ENCODE results near the gene CCDC74A.
"Not testable (repeated sequence)": the region's sequence is repeated elsewhere in the genome, so short reads cannot be mapped to it uniquely, and the experiment has no call there.

The CCDC74A gene

GRCh38 chr2:131529864-131530445 is 2.3 kb downstream of the CCDC74A start:
- not testable (repeated sequence) for DNase-seq

GRCh38 chr2:131530626-131531344 is 3.1 kb downstream of the CCDC74A start:
- not testable (repeated sequence) for DNase-seq

- DNase-seq, result not testable (repeated sequence)
These were observed 4.0 kb downstream of the CCDC74A start for GRCh38 chr2:131531547-131532185.

DNA sequence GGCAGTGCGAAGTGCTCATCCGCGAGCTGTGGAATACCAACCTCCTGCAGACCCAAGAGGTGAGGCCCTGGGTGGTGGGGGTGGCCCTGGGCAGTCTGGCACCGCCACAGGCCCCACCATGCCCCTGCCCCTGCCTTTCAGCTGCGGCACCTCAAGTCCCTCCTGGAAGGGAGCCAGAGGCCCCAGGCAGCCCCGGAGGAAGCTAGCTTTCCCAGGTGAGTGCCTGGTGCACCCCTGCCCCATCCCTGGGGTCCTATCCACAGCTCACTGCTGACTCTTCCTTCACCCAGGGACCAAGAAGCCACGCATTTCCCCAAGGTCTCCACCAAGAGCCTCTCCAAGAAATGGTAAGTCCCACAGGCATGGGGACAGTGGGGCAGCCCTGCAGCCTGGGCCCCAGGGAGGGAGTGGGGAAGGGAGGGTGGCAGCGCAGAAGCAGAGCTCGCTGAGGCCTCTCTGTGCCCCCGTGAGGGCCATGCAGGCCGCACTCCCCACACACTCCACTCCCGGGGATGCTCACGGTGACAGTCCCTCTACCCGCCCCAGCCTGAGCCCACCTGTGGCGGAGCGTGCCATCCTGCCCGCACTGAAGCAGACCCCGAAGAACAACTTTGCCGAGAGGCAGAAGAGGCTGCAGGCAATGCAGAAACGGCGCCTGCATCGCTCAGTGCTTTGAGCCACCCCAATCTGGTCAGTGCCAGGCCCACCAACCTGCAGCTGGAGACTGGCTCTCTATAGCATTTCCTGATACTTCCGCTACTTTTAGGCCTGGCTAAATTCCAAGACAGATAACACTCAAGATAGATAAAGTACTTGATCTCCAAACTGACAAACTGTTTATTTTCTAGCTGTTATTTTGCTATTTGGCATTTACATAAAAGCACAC is 5.3 kb downstream of the CCDC74A start:
- not testable (repeated sequence) for DNase-seq

- not testable (repeated sequence) for DNase-seq
These were observed 6.1 kb downstream of the CCDC74A start for GRCh38 chr2:131533609-131534316.

DNA sequence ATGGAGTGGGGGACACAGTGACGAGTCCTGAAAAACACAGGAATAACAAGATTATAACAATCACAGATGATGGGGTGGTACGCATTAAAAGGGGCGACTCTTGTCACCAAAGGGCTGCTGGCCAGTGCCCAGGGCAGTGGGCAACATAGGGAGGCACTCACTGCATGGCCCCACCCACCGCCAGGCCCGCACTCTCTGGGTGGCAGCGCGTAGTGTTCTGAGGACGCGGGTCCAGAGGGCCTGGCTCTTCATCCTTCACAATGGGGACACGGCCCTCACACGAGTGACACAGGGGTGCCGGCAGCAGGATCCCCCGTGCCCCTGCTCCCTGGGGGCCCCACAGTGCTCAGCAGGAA is 6.6 kb downstream of the CCDC74A start:
- DNase-seq, result not testable (repeated sequence)

DNA sequence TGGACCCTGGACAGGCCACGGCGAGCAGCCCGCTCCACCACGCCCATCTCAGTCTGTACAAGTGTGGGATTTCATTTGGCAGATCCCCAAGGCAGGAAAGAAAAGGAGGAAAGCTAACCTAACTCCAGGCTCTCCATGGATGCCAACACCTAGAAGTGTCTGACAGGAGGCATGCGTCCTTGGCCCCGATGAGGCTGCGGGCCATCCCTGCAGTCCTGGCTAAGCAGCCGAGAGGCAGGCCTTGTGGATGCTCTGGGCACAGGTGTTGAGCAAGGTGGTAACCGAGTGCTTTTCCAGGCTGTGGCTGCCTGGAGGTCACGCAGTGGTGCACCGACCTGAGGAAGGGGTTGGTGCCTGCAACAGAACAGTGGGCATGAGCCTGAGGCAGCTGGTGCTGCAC is 7.3 kb downstream of the CCDC74A start:
- DNase-seq, result not testable (repeated sequence)

- no peak for DNase-seq
These were observed 7.8 kb downstream of the CCDC74A start for GRCh38 chr2:131535526-131535925.

DNA sequence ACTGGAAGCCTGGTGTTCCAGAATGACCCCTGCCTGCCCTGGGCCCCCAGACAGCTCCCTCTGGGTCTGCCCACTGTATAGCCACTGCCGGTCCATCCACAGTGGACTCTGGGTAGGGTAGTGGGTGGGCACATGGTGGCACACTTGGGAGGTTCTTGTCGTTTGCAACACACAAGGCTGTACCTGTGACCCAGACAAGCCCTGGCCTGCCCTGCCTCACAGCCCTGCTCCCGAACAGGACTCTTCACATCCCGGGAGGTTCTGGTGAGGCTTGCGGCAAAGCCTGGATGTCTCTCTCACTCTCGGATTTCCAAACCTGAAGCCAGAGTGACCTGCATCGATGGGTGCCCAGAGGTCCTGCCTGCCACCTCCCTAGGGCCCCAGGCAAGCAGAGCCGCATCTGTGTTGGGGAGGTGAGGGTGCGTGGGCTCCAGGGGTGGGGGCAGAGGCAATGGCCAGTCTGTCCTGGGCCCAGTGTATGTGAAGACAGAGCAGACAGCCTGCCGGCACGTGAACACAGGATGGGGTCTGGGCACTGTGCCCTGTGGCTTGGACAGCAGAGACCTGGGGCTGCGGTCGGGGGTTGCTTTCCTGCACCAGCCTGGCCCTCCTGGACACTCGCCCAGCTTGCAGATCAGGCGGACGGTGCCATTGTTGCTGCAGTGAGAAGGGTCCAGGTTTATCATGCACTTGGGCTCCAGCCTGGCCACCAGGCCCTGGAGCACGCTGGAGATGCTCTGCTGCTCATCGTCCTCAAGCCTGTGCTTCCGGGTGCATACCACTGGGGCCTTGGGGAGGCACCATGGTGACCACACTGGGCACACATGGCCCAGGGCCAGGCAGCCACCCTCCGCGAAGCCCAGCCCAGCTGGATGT is 8.5 kb downstream of the CCDC74A start:
- DNase-seq, result not testable (repeated sequence)

DNA sequence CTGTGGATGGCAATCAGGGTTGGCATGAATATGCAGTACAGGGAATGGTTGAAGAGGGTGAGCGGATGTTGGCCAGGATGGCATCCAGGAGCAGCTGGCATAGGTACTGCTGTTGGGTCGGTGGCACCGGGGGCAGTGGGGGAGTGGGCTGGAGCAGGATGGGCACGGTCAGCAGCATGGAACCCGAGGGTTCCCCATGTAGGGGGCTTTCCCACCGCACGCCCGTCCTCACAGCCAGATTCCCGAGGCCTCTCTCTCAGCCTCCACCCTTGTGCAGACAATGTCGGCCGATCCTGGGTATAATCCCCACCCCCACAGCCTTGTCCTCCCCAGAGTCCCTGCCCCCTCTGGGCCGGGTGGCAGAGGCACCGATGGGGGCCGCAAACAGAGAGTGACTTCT is 9.2 kb downstream of the CCDC74A start:
- not testable (repeated sequence) for DNase-seq

DNA sequence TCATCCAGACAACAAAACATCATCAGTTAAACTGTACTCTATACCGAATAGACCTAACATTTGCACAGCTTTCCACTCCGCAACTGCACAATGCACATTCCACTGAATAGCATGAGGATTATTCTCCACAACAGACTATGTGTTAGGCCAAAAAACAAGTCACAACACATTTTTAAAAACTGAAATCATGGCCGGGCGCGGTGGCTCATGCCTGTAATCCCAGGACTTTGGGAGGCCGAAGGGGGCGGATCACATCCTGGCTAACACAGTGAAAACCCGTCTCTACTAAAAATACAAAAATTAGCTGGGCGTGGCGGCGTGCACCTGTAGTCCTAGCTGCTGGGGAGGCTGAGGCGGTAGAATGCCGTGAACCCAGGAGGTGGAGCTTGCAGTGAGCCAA is 11.2 kb downstream of the CCDC74A start:
- DNase-seq, result not testable (repeated sequence)

- DNase-seq, result no peak
These were observed 15.0 kb downstream of the CCDC74A start for GRCh38 chr2:131542438-131543384.

GRCh38 chr2:131543385-131543891 is 15.8 kb downstream of the CCDC74A start:
- no peak for DNase-seq

DNA sequence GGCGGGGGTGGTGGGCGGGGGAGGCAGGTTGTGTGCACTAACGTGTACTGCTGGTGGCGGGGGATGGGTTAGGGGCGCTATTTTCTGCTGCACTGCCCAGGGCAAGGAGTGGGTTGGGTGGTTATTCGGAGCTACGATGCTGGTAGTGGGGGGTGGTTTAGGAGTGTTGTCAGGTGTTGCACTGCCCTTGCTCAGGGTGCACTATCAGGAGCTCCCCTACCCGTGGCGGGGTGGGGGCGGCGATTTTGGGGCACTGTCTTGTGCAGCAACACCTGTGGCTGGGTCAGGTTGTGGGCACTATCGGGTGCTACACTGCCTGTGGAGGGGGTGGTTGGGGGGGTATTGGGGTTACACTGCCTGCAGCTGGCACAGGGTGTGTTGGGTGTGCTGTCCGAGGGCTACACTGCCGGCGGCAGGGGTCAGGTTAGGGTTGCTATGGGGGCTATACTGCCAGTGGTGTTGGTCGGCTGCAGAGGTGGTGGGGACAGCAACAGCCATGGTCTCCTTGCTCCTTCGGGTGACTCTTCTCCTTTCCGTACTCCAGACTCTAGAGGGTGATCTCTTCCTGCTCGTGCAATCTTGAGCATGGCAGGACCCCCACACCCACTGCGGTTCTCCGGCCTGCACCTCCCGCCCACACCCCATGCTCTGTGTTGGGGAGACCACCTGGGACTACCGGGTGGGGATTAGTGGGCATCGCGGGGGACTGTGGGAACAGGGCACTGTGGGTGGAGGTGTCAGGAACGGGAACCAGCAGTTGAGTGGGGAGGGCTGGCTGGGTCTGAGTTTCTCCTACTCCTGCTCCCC is 16.5 kb downstream of the CCDC74A start:
- not testable (repeated sequence) for DNase-seq

DNA sequence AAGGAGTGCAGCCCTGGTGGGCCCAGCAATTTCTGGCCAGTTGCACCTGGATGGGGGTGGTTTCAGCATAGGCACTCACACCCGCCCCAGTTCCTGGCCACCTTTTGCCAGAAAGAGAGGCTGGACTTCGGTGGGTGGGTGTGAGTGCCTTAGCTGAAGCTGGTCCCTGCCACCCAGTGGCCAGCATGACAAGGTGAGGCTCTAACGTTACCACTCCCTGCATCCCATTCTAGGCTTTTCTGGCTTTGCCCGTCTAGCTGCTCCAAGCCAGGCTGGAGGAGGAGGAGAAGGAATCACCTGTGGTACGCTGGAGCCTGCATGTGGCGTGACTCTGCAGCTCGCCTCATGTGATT is 17.1 kb downstream of the CCDC74A start:
- DNase-seq, result not testable (repeated sequence)

- no peak for DNase-seq
These were observed 25.2 kb downstream of the CCDC74A start for GRCh38 chr2:131552871-131553270.

DNA sequence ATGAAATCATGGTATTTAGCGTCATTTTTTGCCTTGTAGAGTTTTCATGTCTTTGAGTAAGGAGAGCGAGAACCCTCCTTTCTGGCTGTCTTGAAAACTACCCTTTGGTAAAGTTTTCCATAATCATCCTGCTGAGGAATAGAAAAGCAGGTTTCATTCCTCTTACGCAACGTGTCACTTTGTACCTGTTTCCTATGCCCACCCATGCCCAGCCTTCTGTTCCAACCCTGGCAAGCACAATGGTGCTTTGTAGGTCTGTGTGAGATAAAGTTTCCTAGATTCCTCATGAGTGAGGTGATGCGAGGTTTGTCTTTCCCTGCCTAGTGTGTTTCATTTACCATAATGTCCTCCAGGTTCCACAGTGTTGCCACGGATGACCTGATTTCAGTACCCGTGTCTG is 29.3 kb downstream of the CCDC74A start:
- no peak for DNase-seq

DNA sequence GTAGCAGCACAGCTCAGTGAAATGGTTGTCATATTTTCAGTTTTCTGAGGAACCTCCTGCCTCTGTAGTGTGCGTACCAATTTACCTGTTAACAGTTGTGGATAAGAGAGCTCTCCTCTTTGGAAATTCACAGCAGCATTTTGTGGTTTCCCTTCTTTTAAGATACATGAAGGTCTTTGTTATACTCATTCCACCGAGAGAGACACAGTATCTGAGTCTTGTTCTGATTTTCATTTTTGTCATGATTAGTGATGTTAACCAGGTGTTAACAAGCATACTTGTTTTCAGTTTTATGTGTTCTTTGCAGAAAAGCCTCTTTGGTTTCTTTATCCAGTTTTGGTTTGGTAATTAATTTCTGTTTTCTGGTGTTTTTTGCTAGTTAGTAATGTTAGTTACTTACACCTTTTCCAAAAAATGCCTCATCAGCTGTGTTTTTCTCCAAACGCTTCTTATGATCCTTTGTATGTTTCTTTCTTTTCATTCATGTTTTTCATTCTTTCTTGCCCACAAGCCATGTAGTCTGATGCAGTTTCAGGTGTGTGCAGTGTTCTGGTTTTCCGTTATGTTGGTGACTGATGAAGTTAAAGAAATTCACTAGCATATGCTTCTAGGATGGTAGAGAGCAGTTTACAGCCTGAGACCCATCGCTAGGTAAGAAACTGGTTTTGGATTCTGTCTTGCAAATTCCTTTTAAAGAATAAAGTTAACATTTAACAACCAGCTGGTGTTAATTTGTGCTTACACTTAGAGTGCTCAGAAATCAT is 30.1 kb downstream of the CCDC74A start:
- DNase-seq, result no peak
